H9 (cell line): ENCODE measurements around the gene CAMTA1. TPM values are rescaled to one million over a fixed set of nuclear protein-coding genes. Genes with fewer than 3 reads are reported as not detected.

Source experiments
- DNase-seq: peaks from one replicate; pipeline ENCODE4 v3.0.0-alpha.2; 2017
- H2AFZ ChIP-seq: one replicate; pipeline ENCODE4 v1.6.1; 2013; ENCODE audit warnings: mild to moderate bottlenecking, low read length, control low read depth, moderate library complexity
- H2AK5ac ChIP-seq: 2 replicates; pipeline ENCODE4 v1.6.1; 2013; ENCODE audit warnings: low read length, control low read depth, mixed read lengths; ENCODE audit not compliant: insufficient read length
- H2BK120ac ChIP-seq: one replicate; pipeline ENCODE4 v1.6.1; 2013; ENCODE audit warnings: low read depth, mild to moderate bottlenecking, low read length, control low read depth, inconsistent platforms; ENCODE audit not compliant: poor library complexity, severe bottlenecking
- H2BK12ac ChIP-seq: 2 replicates; pipeline ENCODE4 v1.6.1; 2013; ENCODE audit warnings: low read length, control low read depth, mixed read lengths, low read depth; ENCODE audit not compliant: insufficient read length
- H2BK15ac ChIP-seq: 2 replicates; pipeline ENCODE4 v1.6.1; 2013; ENCODE audit warnings: low read depth, low read length, control low read depth
- H2BK20ac ChIP-seq: one replicate; pipeline ENCODE4 v1.6.1; 2013; ENCODE audit warnings: low read depth, mild to moderate bottlenecking, low read length, control low read depth, inconsistent platforms; ENCODE audit not compliant: poor library complexity, severe bottlenecking
- H2BK5ac ChIP-seq: 2 replicates; pipeline ENCODE4 v1.6.1; 2013; ENCODE audit warnings: low read length, control low read depth, mixed read lengths; ENCODE audit not compliant: insufficient read length
- H3K14ac ChIP-seq: 2 replicates; pipeline ENCODE4 v1.6.1; 2013; ENCODE audit warnings: low read length, control low read depth; ENCODE audit not compliant: insufficient read depth
- H3K18ac ChIP-seq: 2 replicates; pipeline ENCODE4 v1.6.1; 2013; ENCODE audit warnings: low read depth, mild to moderate bottlenecking, mixed read lengths, low read length, control low read depth; ENCODE audit not compliant: insufficient read length
- H3K23ac ChIP-seq: 2 replicates; pipeline ENCODE4 v1.6.1; 2013; ENCODE audit warnings: low read length, control low read depth, mixed read lengths, low read depth; ENCODE audit not compliant: insufficient read length
- H3K23me2 ChIP-seq: 2 replicates; pipeline ENCODE4 v1.6.1; 2013; ENCODE audit warnings: low read depth, mild to moderate bottlenecking, mixed read lengths, low read length, control low read depth; ENCODE audit not compliant: insufficient read length, poor library complexity, severe bottlenecking
- H3K27ac ChIP-seq: 2 replicates; pipeline ENCODE4 v1.5.1; 2013; ENCODE audit warnings: low read length, control low read depth, mixed read lengths, low read depth; ENCODE audit not compliant: insufficient read length
- H3K27me3 ChIP-seq: 2 replicates; pipeline ENCODE4 v1.6.1; 2013; ENCODE audit warnings: low read length, control low read depth, inconsistent platforms; ENCODE audit not compliant: insufficient read depth
- H3K4ac ChIP-seq: 2 replicates; pipeline ENCODE4 v1.6.1; 2013; ENCODE audit warnings: low read depth, mild to moderate bottlenecking, control low read depth, inconsistent platforms, low read length, moderate library complexity
- H3K4me1 ChIP-seq: 2 replicates; pipeline ENCODE4 v1.6.1; 2013; ENCODE audit warnings: low read length, control low read depth, inconsistent platforms; ENCODE audit not compliant: insufficient read depth
- H3K4me2 ChIP-seq: 2 replicates; pipeline ENCODE4 v1.6.1; 2013; ENCODE audit warnings: low read length, control low read depth, mixed read lengths; ENCODE audit not compliant: insufficient read length, insufficient read depth
- H3K56ac ChIP-seq: 2 replicates; pipeline ENCODE4 v1.6.1; 2013; ENCODE audit warnings: low read depth, mild to moderate bottlenecking, mixed read lengths, low read length, control low read depth; ENCODE audit not compliant: insufficient read length
- H3K79me1 ChIP-seq: 2 replicates; pipeline ENCODE4 v1.6.1; 2013; ENCODE audit warnings: low read depth, mild to moderate bottlenecking, moderate library complexity, low read length, control low read depth, inconsistent platforms; ENCODE audit not compliant: insufficient read depth, poor library complexity, severe bottlenecking
- H3K79me2 ChIP-seq: 2 replicates; pipeline ENCODE4 v1.6.1; 2013; ENCODE audit warnings: low read length, control low read depth, inconsistent platforms; ENCODE audit not compliant: insufficient read depth
- H3K9ac ChIP-seq: 2 replicates; pipeline ENCODE4 v1.6.1; 2013; ENCODE audit warnings: low read length, control low read depth, mixed read lengths; ENCODE audit not compliant: insufficient read length; ENCODE audit errors: extremely low read depth
- H3K9me3 ChIP-seq: one replicate; pipeline ENCODE4 v1.6.1; 2013; ENCODE audit warnings: low read depth, low read length, inconsistent platforms; ENCODE audit not compliant: control insufficient read depth
- H3T11ph ChIP-seq: one replicate; pipeline ENCODE4 v1.6.1; 2013; ENCODE audit warnings: mild to moderate bottlenecking, low read length, control low read depth, inconsistent platforms
- H4K20me1 ChIP-seq: one replicate; pipeline ENCODE4 v1.6.1; 2013; ENCODE audit not compliant: control insufficient read depth, insufficient read length, insufficient read depth
- H4K5ac ChIP-seq: 2 replicates; pipeline ENCODE4 v1.6.1; 2013; ENCODE audit warnings: low read depth, mild to moderate bottlenecking, mixed read lengths, low read length, control low read depth; ENCODE audit not compliant: insufficient read length
- H4K8ac ChIP-seq: replicated peaks from 2 replicates; pipeline ENCODE4 v1.6.1; 2013; ENCODE audit warnings: low read length, control low read depth, mixed read lengths, low read depth; ENCODE audit not compliant: insufficient read length
- H4K91ac ChIP-seq: 2 replicates; pipeline ENCODE4 v1.6.1; 2013; ENCODE audit warnings: low read depth, mild to moderate bottlenecking, moderate library complexity, mixed read lengths, low read length, control low read depth; ENCODE audit not compliant: insufficient read length
- H3K27ac Mint-ChIP-seq, 3 experiments: 2 replicates in 2 of 3; 3 replicates in 1 of 3; pipeline ENCODE4 v1.8.0; 2020 to 2021; ENCODE audit warnings: mixed read lengths in 3 of 3, mild to moderate bottlenecking in 1 of 3, moderate library complexity in 1 of 3
- H3K27me3 Mint-ChIP-seq: 2 replicates; pipeline ENCODE4 v1.8.0; 2021; ENCODE audit warnings: low read depth, mild to moderate bottlenecking, moderate library complexity, mixed read lengths
- H3K36me3 Mint-ChIP-seq, 3 experiments: 2 replicates in 2 of 3; 3 replicates in 1 of 3; pipeline ENCODE4 v1.8.0; 2020 to 2021; ENCODE audit warnings: low read depth in 3 of 3, mixed read lengths in 3 of 3; ENCODE audit not compliant: insufficient read depth in 1 of 3
- H3K4me1 Mint-ChIP-seq, 2 experiments: 2 replicates each; pipeline ENCODE4 v1.8.0; 2020; ENCODE audit warnings: mixed read lengths in 2 of 2
- H3K4me3 Mint-ChIP-seq, 2 experiments: 2 replicates in 1 of 2; 3 replicates in 1 of 2; pipeline ENCODE4 v1.8.0; 2020 to 2021; ENCODE audit warnings: mild to moderate bottlenecking in 2 of 2, mixed read lengths in 2 of 2, moderate library complexity in 1 of 2
- H3K9me3 Mint-ChIP-seq, 2 experiments: 2 replicates in 1 of 2; 3 replicates in 1 of 2; pipeline ENCODE4 v1.8.0; 2020; ENCODE audit warnings: mild to moderate bottlenecking in 2 of 2, mixed read lengths in 2 of 2, moderate library complexity in 1 of 2
- WGBS: extraction: QIAGEN DNeasy Blood & Tissue Kit; methylation state at CpG from one replicate; pipeline ENCODE4 v1.1.7; 2013; ENCODE audit warnings: missing lambda C conversion rate, low lambda C conversion rate, mixed read lengths; ENCODE audit not compliant: insufficient read length; ENCODE audit errors: extremely low coverage; 5-methylcytosine and 5-hydroxymethylcytosine counted together
- total RNA-seq: library from RNA; stranded (reverse); gene quantifications from 2 replicates; pipeline ENCODE4 v1.2.1, GENCODE V29; 2021
- TF ChIP-seq, protein P1 (sequence below): fragments of 200-600 bp; sonication (generic); conservative IDR thresholded peaks from 3 replicates; pipeline ENCODE4 v1.8.0; 2021; ENCODE audit warnings: antibody characterized with exemption, mild to moderate bottlenecking

Gene CAMTA1
- total RNA-seq, 1 experiment from 2014 or later: 115 TPM

DNA sequence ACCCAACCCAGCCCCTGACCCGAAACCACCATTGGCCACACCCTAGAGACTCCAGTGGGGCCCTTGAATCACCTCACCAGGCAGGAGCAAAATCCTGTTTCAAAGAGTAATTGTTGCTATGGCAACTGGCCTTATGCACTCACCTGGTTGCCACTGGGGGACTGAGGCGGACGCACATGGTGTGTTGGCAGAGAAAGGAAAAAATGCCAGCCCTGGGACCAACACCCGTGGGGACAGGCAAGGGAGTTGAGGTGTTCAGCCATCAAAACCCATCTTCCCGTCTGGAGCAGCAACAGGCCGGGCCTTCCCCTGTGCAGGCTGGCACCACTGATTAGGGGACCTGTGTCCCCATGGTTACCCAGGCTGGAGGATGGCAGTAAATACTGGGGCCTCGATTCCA, 590.1 kb downstream of the CAMTA1 start:
- no peak for DNase-seq
- peaks cover 2% of the 10 kb centered on the region; the same call in 1 of the 2 replicates for H3K4me1 ChIP-seq
- H2BK5ac ChIP-seq: no peak overlapping the region
- H2BK120ac ChIP-seq: no peak overlapping the region
- H3K4me3 Mint-ChIP-seq: no peak overlapping the region; a peak in 1 of 5 replicates
- H3K79me1 ChIP-seq: no peaks in the 10 kb centered on the region
- H3K79me2 ChIP-seq: no peaks in the 10 kb centered on the region
- H2BK12ac ChIP-seq: no peak overlapping the region
- H4K5ac ChIP-seq: no peak overlapping the region
- H4K91ac ChIP-seq: no peak overlapping the region
- no peak overlapping the region for H4K8ac ChIP-seq
- no peak overlapping the region for H3K14ac ChIP-seq
- H4K20me1 ChIP-seq: no peaks in the 10 kb centered on the region
- no peak overlapping the region for H3K9ac ChIP-seq
- no peak overlapping the region for H2AFZ ChIP-seq
- H2BK15ac ChIP-seq: no peak overlapping the region
- H3K27ac ChIP-seq: no peak overlapping the region
- whole genome bisulfite sequencing: no CpG with 5 or more reads among the region's 7 CpGs
- no peak overlapping the region for H3T11ph ChIP-seq
- H3K9me3 Mint-ChIP-seq: no peaks in the 10 kb centered on the region
- H3K23ac ChIP-seq: no peak overlapping the region
- H3K9me3 ChIP-seq: no peaks in the 10 kb centered on the region
- no peak overlapping the region; a peak in 1 of 7 replicates for H3K27ac Mint-ChIP-seq
- TF ChIP-seq, protein P1, sequence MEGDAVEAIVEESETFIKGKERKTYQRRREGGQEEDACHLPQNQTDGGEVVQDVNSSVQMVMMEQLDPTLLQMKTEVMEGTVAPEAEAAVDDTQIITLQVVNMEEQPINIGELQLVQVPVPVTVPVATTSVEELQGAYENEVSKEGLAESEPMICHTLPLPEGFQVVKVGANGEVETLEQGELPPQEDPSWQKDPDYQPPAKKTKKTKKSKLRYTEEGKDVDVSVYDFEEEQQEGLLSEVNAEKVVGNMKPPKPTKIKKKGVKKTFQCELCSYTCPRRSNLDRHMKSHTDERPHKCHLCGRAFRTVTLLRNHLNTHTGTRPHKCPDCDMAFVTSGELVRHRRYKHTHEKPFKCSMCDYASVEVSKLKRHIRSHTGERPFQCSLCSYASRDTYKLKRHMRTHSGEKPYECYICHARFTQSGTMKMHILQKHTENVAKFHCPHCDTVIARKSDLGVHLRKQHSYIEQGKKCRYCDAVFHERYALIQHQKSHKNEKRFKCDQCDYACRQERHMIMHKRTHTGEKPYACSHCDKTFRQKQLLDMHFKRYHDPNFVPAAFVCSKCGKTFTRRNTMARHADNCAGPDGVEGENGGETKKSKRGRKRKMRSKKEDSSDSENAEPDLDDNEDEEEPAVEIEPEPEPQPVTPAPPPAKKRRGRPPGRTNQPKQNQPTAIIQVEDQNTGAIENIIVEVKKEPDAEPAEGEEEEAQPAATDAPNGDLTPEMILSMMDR: no peak
- no peak overlapping the region for H3K56ac ChIP-seq
- peaks cover 32 to 42% of the 10 kb centered on the region in 2 experiments for H3K4me1 Mint-ChIP-seq
- no peaks in the 10 kb centered on the region for H3K27me3 Mint-ChIP-seq
- no peak overlapping the region for H2BK20ac ChIP-seq
- H3K4ac ChIP-seq: no peak overlapping the region
- H3K4me2 ChIP-seq: no peak overlapping the region
- no peaks in the 10 kb centered on the region for H3K36me3 Mint-ChIP-seq
- no peak overlapping the region for H3K18ac ChIP-seq
- H3K27me3 ChIP-seq: no peaks in the 10 kb centered on the region
- H2AK5ac ChIP-seq: no peak overlapping the region
- no peaks in the 10 kb centered on the region for H3K23me2 ChIP-seq
